GM12878 (cell line): ENCODE results near the gene C16orf96. TPM values are rescaled to one million over a fixed set of nuclear protein-coding genes. Genes with fewer than 3 reads are reported as not detected.

Experiments
- ATAC-seq: fragments of 200-7000 bp; cut with Tn5 transposase; 3 replicates; pipeline ENCODE4 v1.9.1; 2020; ENCODE audit warnings: mild to moderate bottlenecking, moderate library complexity
- BruUV-seq: library from RNA; stranded (reverse); fragments of 400-500 nt; replicated peaks from 2 replicates; lab custom pipeline; 2021; lab: Mats Ljungman, UMichigan
- CTCF ChIA-PET: fragments of 300-600 bp; sonication (Branson Sonifier 250); formaldehyde crosslinking; extraction: SDS; loops from one replicate; lab custom pipeline; 2021; ENCODE audit warnings: inconsistent platforms; lab: Yijun Ruan, JAX
- POLR2A ChIA-PET: fragments of 350-600 bp; formaldehyde crosslinking; extraction: SDS; loops from one replicate; lab custom pipeline; 2021; ENCODE audit warnings: inconsistent platforms; lab: Charles Lee
- RAD21 ChIA-PET: fragments of 300-600 bp; sonication (Branson Sonifier 250); formaldehyde crosslinking; loops from one replicate; lab custom pipeline; 2023; ENCODE audit warnings: antibody characterized with exemption; ENCODE audit not compliant: unreplicated experiment; lab: Charles Lee
- SMC1A ChIA-PET: fragments of 300-600 bp; sonication (Branson Sonifier 250); formaldehyde crosslinking; loops from one replicate; lab custom pipeline; 2023; ENCODE audit not compliant: unreplicated experiment, uncharacterized antibody; lab: Charles Lee
- DNase-seq: peaks from one replicate; pipeline ENCODE4 v3.0.0-alpha.2; 2011; ENCODE audit warnings: low read depth, low spot score
- FAIRE-seq: peaks from 3 replicates; lab custom pipeline; 2011; peaks lifted over from hg19 to GRCh38; lab: Jason Lieb, UNC
- H2AFZ ChIP-seq: 2 replicates; pipeline ENCODE4 v1.6.0; 2011; ENCODE audit warnings: low read depth, low read length, control low read depth; ENCODE audit not compliant: control insufficient read depth
- H3K27ac ChIP-seq: 2 replicates; pipeline ENCODE4 v1.5.1; 2011; ENCODE audit warnings: control low read depth; ENCODE audit not compliant: control insufficient read depth, insufficient read depth
- H3K27me3 ChIP-seq, 2 experiments: replicated peaks in 1 of 2; 2 replicates each; pipeline versions ENCODE4 v1.6.0 to v1.6.1; 2011; ENCODE audit warnings: low read length in 1 of 2; ENCODE audit not compliant: control insufficient read depth in 2 of 2, insufficient read depth in 2 of 2
- H3K36me3 ChIP-seq, 2 experiments: 2 replicates each; pipeline ENCODE4 v1.5.1; 2011; ENCODE audit warnings: low read length in 1 of 2; ENCODE audit not compliant: control insufficient read depth in 2 of 2, insufficient read depth in 2 of 2
- H3K4me1 ChIP-seq: 2 replicates; pipeline ENCODE4 v1.6.1; 2011; ENCODE audit warnings: mild to moderate bottlenecking, low read length, moderate library complexity, mixed read lengths; ENCODE audit not compliant: control insufficient read depth, insufficient read depth
- H3K4me2 ChIP-seq: 2 replicates; pipeline ENCODE4 v1.6.0; 2011; ENCODE audit warnings: control low read depth; ENCODE audit not compliant: control insufficient read depth, insufficient read depth
- H3K4me3 ChIP-seq: fragments of 200-600 bp; sonication (generic); 2 replicates; pipeline ENCODE4 v1.5.1; 2016
- H3K79me2 ChIP-seq: 2 replicates; pipeline ENCODE4 v1.6.0; 2011; ENCODE audit warnings: low read length; ENCODE audit not compliant: control insufficient read depth, insufficient read depth
- H3K9ac ChIP-seq: 2 replicates; pipeline ENCODE4 v1.8.0; 2011; ENCODE audit warnings: low read length, control low read depth, mixed read lengths; ENCODE audit not compliant: control insufficient read depth, insufficient read depth
- H3K9me3 ChIP-seq: replicated peaks from 3 replicates; pipeline ENCODE4 v1.5.1; 2011; ENCODE audit warnings: mild to moderate bottlenecking, low read length; ENCODE audit not compliant: control insufficient read depth, insufficient read depth
- H4K20me1 ChIP-seq: 2 replicates; pipeline ENCODE4 v1.6.0; 2011; ENCODE audit not compliant: control insufficient read depth, insufficient read depth
- BCL3 ChIP-seq: IDR thresholded peaks from 2 replicates; pipeline ENCODE4 v1.6.1; 2011; ENCODE audit warnings: borderline replicate concordance, low read depth, mild to moderate bottlenecking, moderate library complexity, low read length; ENCODE audit not compliant: insufficient read depth, poor library complexity, severe bottlenecking
- NFYB ChIP-seq: IDR thresholded peaks from 2 replicates; pipeline ENCODE4 v1.6.1; 2011; ENCODE audit warnings: low read depth, mild to moderate bottlenecking, low read length, improper control_type of control experiment, moderate library complexity; ENCODE audit not compliant: insufficient read depth
- RB1 ChIP-seq: fragments of 450-650 bp; formaldehyde crosslinking; IDR thresholded peaks from 2 replicates; pipeline ENCODE4 v1.6.1; 2017; ENCODE audit warnings: mild to moderate bottlenecking, borderline replicate concordance
- RELA ChIP-seq: fragments of 450-650 bp; IDR thresholded peaks from 2 replicates; pipeline ENCODE4 v1.8.0; 2014; ENCODE audit warnings: borderline replicate concordance; ENCODE audit not compliant: partially characterized antibody
- SRF ChIP-seq, 2 experiments: IDR thresholded peaks; 2 replicates each; pipeline ENCODE4 v1.6.1; 2011; ENCODE audit warnings: low read depth in 2 of 2, low read length in 2 of 2, mild to moderate bottlenecking in 1 of 2, moderate library complexity in 1 of 2
- ZBTB4 ChIP-seq: fragments of 450-650 bp; formaldehyde crosslinking; IDR thresholded peaks from 2 replicates; pipeline ENCODE4 v1.4.0; 2022; ENCODE audit warnings: mild to moderate bottlenecking, moderate library complexity
- ZZZ3 ChIP-seq: IDR thresholded peaks from 2 replicates; pipeline ENCODE4 v1.6.1; 2011; ENCODE audit warnings: low read depth; ENCODE audit not compliant: control insufficient read depth, insufficient read length
- WGBS: methylation state at CpG from one replicate; pipeline ENCODE4 v1.1.6; 2016; ENCODE audit warnings: low lambda C conversion rate; ENCODE audit not compliant: insufficient replicate concordance, insufficient coverage; ENCODE audit errors: missing lambda C conversion rate; 5-methylcytosine and 5-hydroxymethylcytosine counted together
- in situ Hi-C: fragments of 300-500 bp; cut with MboI; formaldehyde crosslinking; loops from 9 replicates; pipeline ENCODE4 v1.14.3; 2018; ENCODE audit warnings: mixed read lengths
- intact Hi-C: fragments of 100-400 bp; cut with micrococcal nuclease; formaldehyde crosslinking; loops from one replicate; pipeline ENCODE4 v1.14.2; 2022; ENCODE audit not compliant: unreplicated experiment
- polyA plus RNA-seq, 11 experiments: library from polyadenylated mRNA; depleted of rRNA in 4 of 11; unstranded in 6 of 11; stranded (reverse) in 5 of 11; fragments of >200 nt; fragmentation: Nextera tagmentation in 4 of 11; fragmentation: Illumina TruSeq in 1 of 11; extraction: Ambion mirVana in 4 of 11; extraction: Trizol in 1 of 11; gene quantifications; 1 replicate in 1 of 11; 2 replicates in 10 of 11; pipeline versions ENCODE4 v1.2.1 to v1.2.3, GENCODE V29; 2011 to 2016; ENCODE audit warnings: inconsistent platforms in 2 of 11, missing spikeins in 2 of 11, low read depth in 1 of 11
- total RNA-seq, 4 experiments: library from RNA; depleted of rRNA in 3 of 4; stranded (reverse); fragments of >200 nt in 3 of 4; fragmentation: Illumina TruSeq in 1 of 4; extraction: Trizol in 1 of 4; gene quantifications; 2 replicates each; pipeline versions ENCODE4 v1.2.1 to v1.2.3, GENCODE V29; 2013 to 2021
- TF ChIP-seq, protein P1 (sequence below): fragments of 450-650 bp; IDR thresholded peaks from 2 replicates; pipeline ENCODE4 v1.6.1; 2017; ENCODE audit warnings: borderline replicate concordance
- TF ChIP-seq, protein P2 (sequence below): fragments of 450-650 bp; IDR thresholded peaks from 2 replicates; pipeline ENCODE4 v1.6.1; 2017; ENCODE audit warnings: mild to moderate bottlenecking, low read depth, inconsistent platforms; ENCODE audit not compliant: poor library complexity, severe bottlenecking
- TF ChIP-seq, protein P3 (sequence below): fragments of 450-650 bp; conservative IDR thresholded peaks from 2 replicates; pipeline ENCODE4 v1.6.1; 2017; ENCODE audit warnings: mild to moderate bottlenecking, moderate library complexity

Gene C16orf96
- total and polyA plus RNA-seq, 10 of the 15 experiments (the other 5 are each of a cell fraction or from before 2014, with no cell fraction given) = 0.01 to 0.08 (median 0.01) TPM; not detected in 7

GRCh38 chr16:4588961-4589360 is 32.8 kb downstream of the C16orf96 start (continued):
- TF ChIP-seq, protein P1, sequence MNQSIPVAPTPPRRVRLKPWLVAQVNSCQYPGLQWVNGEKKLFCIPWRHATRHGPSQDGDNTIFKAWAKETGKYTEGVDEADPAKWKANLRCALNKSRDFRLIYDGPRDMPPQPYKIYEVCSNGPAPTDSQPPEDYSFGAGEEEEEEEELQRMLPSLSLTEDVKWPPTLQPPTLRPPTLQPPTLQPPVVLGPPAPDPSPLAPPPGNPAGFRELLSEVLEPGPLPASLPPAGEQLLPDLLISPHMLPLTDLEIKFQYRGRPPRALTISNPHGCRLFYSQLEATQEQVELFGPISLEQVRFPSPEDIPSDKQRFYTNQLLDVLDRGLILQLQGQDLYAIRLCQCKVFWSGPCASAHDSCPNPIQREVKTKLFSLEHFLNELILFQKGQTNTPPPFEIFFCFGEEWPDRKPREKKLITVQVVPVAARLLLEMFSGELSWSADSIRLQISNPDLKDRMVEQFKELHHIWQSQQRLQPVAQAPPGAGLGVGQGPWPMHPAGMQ = no peak

- ChIA-PET RAD21 (no interaction called here), SMC1A (interaction anchor here (0.7 kb wide), 1 partner anchor 496 kb away, joined by 3 read pairs; no protein-coding TSS in a partner anchor), CTCF (interaction anchor here (0.6 to 1.1 kb wide), 3 partner anchors 86 to 420 kb away, joined by 3 to 4 read pairs (median 4); no protein-coding TSS in a partner anchor), POLR2A (interaction anchor here (0.6 kb wide), 1 partner anchor 113 kb away, joined by 3 read pairs; no protein-coding TSS in a partner anchor)
- Histone ChIP-seq H3K9me3 (peaks cover 8% of the 10 kb centered on the region; the same call in 2 of the 3 replicates), H3K27ac (no peak overlapping the region), H3K79me2 (no peaks in the 10 kb centered on the region), H3K9ac (no peak overlapping the region), H3K4me2 (no peak overlapping the region), H4K20me1 (no peaks in the 10 kb centered on the region), H3K4me3 (no peak overlapping the region), H3K27me3 (no peaks in the 10 kb centered on the region; a peak in 2 of 4 replicates), H3K4me1 (no peaks in the 10 kb centered on the region), H2AFZ (no peak overlapping the region), H3K36me3 (no peaks in the 10 kb centered on the region)
- WGBS = 25% methylated on average over 6 of the region's 6 CpGs
- no peak for ATAC-seq
- in situ Hi-C loops (loop anchor here (10.0 kb wide), 1 partner anchor 56 kb away; the partner anchor contains the start of gene CDIP1), intact Hi-C loops (no loop called here)
- DNase-seq = no peak
- no TSS peak for BruUV-seq
- no peak for FAIRE-seq
- TF ChIP-seq SRF (IDR thresholded peaks at IDR 0.05; ENCODE audit: low read depth in 2 of 2, low read length in 2 of 2) (no peak), RB1 (no peak), NFYB (no peak), BCL3 (no peak), ZBTB4 (CRISPR knock-in tag) (no peak), RELA (no peak), ZZZ3 (no peak)
- TF ChIP-seq, protein P2, sequence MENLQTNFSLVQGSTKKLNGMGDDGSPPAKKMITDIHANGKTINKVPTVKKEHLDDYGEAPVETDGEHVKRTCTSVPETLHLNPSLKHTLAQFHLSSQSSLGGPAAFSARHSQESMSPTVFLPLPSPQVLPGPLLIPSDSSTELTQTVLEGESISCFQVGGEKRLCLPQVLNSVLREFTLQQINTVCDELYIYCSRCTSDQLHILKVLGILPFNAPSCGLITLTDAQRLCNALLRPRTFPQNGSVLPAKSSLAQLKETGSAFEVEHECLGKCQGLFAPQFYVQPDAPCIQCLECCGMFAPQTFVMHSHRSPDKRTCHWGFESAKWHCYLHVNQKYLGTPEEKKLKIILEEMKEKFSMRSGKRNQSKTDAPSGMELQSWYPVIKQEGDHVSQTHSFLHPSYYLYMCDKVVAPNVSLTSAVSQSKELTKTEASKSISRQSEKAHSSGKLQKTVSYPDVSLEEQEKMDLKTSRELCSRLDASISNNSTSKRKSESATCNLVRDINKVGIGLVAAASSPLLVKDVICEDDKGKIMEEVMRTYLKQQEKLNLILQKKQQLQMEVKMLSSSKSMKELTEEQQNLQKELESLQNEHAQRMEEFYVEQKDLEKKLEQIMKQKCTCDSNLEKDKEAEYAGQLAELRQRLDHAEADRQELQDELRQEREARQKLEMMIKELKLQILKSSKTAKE = no peak
- TF ChIP-seq, protein P3, sequence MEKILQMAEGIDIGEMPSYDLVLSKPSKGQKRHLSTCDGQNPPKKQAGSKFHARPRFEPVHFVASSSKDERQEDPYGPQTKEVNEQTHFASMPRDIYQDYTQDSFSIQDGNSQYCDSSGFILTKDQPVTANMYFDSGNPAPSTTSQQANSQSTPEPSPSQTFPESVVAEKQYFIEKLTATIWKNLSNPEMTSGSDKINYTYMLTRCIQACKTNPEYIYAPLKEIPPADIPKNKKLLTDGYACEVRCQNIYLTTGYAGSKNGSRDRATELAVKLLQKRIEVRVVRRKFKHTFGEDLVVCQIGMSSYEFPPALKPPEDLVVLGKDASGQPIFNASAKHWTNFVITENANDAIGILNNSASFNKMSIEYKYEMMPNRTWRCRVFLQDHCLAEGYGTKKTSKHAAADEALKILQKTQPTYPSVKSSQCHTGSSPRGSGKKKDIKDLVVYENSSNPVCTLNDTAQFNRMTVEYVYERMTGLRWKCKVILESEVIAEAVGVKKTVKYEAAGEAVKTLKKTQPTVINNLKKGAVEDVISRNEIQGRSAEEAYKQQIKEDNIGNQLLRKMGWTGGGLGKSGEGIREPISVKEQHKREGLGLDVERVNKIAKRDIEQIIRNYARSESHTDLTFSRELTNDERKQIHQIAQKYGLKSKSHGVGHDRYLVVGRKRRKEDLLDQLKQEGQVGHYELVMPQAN = no peak
These were observed 35.1 kb downstream of the C16orf96 start for GRCh38 chr16:4591191-4591590.
